Measurements from ENCODE around the gene CTNNA1.

CTNNA1 gene

GRCh38 chr5:138817241-138817640, 64.0 kb downstream of the CTNNA1 start:
- in situ Hi-C loops (cut with HindIII; ENCODE audit: low pct_ligation_motif_present, low sequenced_read_pairs), result no loop called here

GRCh38 chr5:138819081-138819480, 65.9 kb downstream of the CTNNA1 start:
- Histone ChIP-seq H3K36me3 (replicated peaks) (peaks cover 6% of the 10 kb centered on the region), H3K27me3 (replicated peaks) (no peaks in the 10 kb centered on the region), H3K27ac (no peak overlapping the region), H3K4me3 (ENCODE audit: low read depth, low read length) (no peak overlapping the region)
- no peak for DNase-seq
- in situ Hi-C loops (cut with HindIII; ENCODE audit: low pct_ligation_motif_present, low sequenced_read_pairs), result no loop called here
- no peak for TF ChIP-seq CTCF (IDR thresholded peaks at IDR 0.05; ENCODE audit: low read depth, low read length, missing control alignments)

More at GRCh38 chr5:138817241-138817640, 64.0 kb downstream of the CTNNA1 start:
- no peak for TF ChIP-seq CTCF (IDR thresholded peaks at IDR 0.05; ENCODE audit: low read depth, low read length, missing control alignments)
- no peak for DNase-seq
- Histone ChIP-seq H3K27ac (no peak overlapping the region), H3K36me3 (replicated peaks) (peaks cover 19% of the 10 kb centered on the region), H3K27me3 (replicated peaks) (no peaks in the 10 kb centered on the region), H3K4me3 (ENCODE audit: low read depth, low read length) (no peak overlapping the region)

GRCh38 chr5:138820695-138821094, 67.5 kb downstream of the CTNNA1 start:
- Histone ChIP-seq H3K36me3 (replicated peaks) (peaks cover 5% of the 10 kb centered on the region), H3K27me3 (replicated peaks) (no peaks in the 10 kb centered on the region), H3K27ac (no peak overlapping the region), H3K4me3 (ENCODE audit: low read depth, low read length) (no peak overlapping the region)
- no peak for DNase-seq
- no peak for TF ChIP-seq CTCF (IDR thresholded peaks at IDR 0.05; ENCODE audit: low read depth, low read length, missing control alignments)
- in situ Hi-C loops (cut with HindIII; ENCODE audit: low pct_ligation_motif_present, low sequenced_read_pairs), result no loop called here

GRCh38 chr5:138824516-138824915, 71.3 kb downstream of the CTNNA1 start:
- Histone ChIP-seq H3K36me3 (replicated peaks) (peaks cover 18% of the 10 kb centered on the region), H3K27ac (no peak overlapping the region), H3K4me3 (ENCODE audit: low read depth, low read length) (no peak overlapping the region), H3K27me3 (replicated peaks) (no peaks in the 10 kb centered on the region)
- DNase-seq, result peak; percentile 30
- in situ Hi-C loops (cut with HindIII; ENCODE audit: low pct_ligation_motif_present, low sequenced_read_pairs), result no loop called here
- no peak for TF ChIP-seq CTCF (IDR thresholded peaks at IDR 0.05; ENCODE audit: low read depth, low read length, missing control alignments)

GRCh38 chr5:138824924-138825863, 72.0 kb downstream of the CTNNA1 start:
- peak; percentile 28 for DNase-seq

More at GRCh38 chr5:138824924-138825863, 72.0 kb downstream of the CTNNA1 start:
- peak; percentile 57 for TF ChIP-seq CTCF (IDR thresholded peaks at IDR 0.05; ENCODE audit: low read depth, low read length, missing control alignments)
- no peaks in the 10 kb centered on the region for H3K27me3 ChIP-seq (replicated peaks)
- in situ Hi-C loops (cut with HindIII; ENCODE audit: low pct_ligation_motif_present, low sequenced_read_pairs), result no loop called here
- no peak overlapping the region for H3K4me3 ChIP-seq (ENCODE audit: low read depth, low read length)
- no peak overlapping the region for H3K27ac ChIP-seq
- peaks cover 18% of the 10 kb centered on the region for H3K36me3 ChIP-seq (replicated peaks)

Data from brain microvascular endothelial cell (primary cell).